Smooth muscle cell (in vitro differentiated cells): ENCODE measurements around the gene LCT. TPM values are rescaled to one million over a fixed set of nuclear protein-coding genes. Genes with fewer than 3 reads are reported as not detected.

Experiments used
- DNase-seq: peaks from one replicate; lab custom pipeline; 2025; ENCODE audit not compliant: unreplicated experiment; lab: John Stamatoyannopoulos, UW
- H2AFZ ChIP-seq: fragments of 200-600 bp; sonication (generic); 2 replicates; pipeline ENCODE4 v1.6.0; 2016; ENCODE audit warnings: antibody characterized with exemption, low read depth, mild to moderate bottlenecking
- H3F3A ChIP-seq: fragments of 200-600 bp; sonication (generic); 2 replicates; pipeline ENCODE4 v1.6.0; 2017; ENCODE audit warnings: antibody characterized with exemption, low read depth
- H3K27ac ChIP-seq: fragments of 200-600 bp; sonication (generic); 2 replicates; pipeline ENCODE4 v1.5.1; 2016; ENCODE audit warnings: low read depth, mild to moderate bottlenecking
- H3K27me3 ChIP-seq: fragments of 200-600 bp; sonication (generic); 2 replicates; pipeline ENCODE4 v1.6.1; 2016; ENCODE audit warnings: low read depth, mild to moderate bottlenecking
- H3K36me3 ChIP-seq: fragments of 200-600 bp; sonication (generic); 2 replicates; pipeline ENCODE4 v1.5.1; 2016; ENCODE audit warnings: low read depth
- H3K4me1 ChIP-seq: fragments of 200-600 bp; sonication (generic); 2 replicates; pipeline ENCODE4 v1.5.1; 2016; ENCODE audit warnings: low read depth
- H3K4me2 ChIP-seq: fragments of 200-600 bp; sonication (generic); 2 replicates; pipeline ENCODE4 v1.6.0; 2016; ENCODE audit warnings: mild to moderate bottlenecking
- H3K4me3 ChIP-seq: fragments of 200-600 bp; sonication (generic); 2 replicates; pipeline ENCODE4 v1.5.1; 2016; ENCODE audit warnings: mild to moderate bottlenecking
- H3K79me2 ChIP-seq: fragments of 200-600 bp; sonication (generic); 2 replicates; pipeline ENCODE4 v1.6.0; 2016; ENCODE audit warnings: low read depth, mild to moderate bottlenecking
- H3K9ac ChIP-seq: fragments of 200-600 bp; sonication (generic); 2 replicates; pipeline ENCODE4 v1.6.0; 2016; ENCODE audit warnings: low read depth
- H3K9me3 ChIP-seq: fragments of 200-600 bp; sonication (generic); replicated peaks from 2 replicates; pipeline ENCODE4 v1.5.1; 2016; ENCODE audit warnings: low read depth
- H4K20me1 ChIP-seq: fragments of 200-600 bp; sonication (generic); 2 replicates; pipeline ENCODE4 v1.6.0; 2016; ENCODE audit warnings: low read depth
- WGBS: methylation state at CpG from one replicate; pipeline ENCODE4 v1.1.7; 2016; ENCODE audit warnings: low lambda C conversion rate; 5-methylcytosine and 5-hydroxymethylcytosine counted together
- polyA plus RNA-seq: library from polyadenylated mRNA; unstranded; fragments of >200 nt; fragmentation: Nextera tagmentation; extraction: Ambion mirVana; gene quantifications from 2 replicates; pipeline ENCODE4 v1.2.1, GENCODE V29; 2016
- total RNA-seq: library from RNA; depleted of rRNA; stranded (reverse); fragments of >200 nt; gene quantifications from 2 replicates; pipeline ENCODE4 v1.2.3, GENCODE V29; 2014
- TF ChIP-seq, protein P1 (sequence below): fragments of 200-600 bp; sonication (generic); IDR thresholded peaks from 2 replicates; pipeline ENCODE4 v1.5.1; 2017; ENCODE audit warnings: borderline replicate concordance, mild to moderate bottlenecking, antibody characterized with exemption; ENCODE audit not compliant: insufficient read depth, poor library complexity, severe bottlenecking

LCT gene
- total and polyA plus RNA-seq, 2 experiments from 2014 or later, result 0.31 TPM; not detected in 1

DNA sequence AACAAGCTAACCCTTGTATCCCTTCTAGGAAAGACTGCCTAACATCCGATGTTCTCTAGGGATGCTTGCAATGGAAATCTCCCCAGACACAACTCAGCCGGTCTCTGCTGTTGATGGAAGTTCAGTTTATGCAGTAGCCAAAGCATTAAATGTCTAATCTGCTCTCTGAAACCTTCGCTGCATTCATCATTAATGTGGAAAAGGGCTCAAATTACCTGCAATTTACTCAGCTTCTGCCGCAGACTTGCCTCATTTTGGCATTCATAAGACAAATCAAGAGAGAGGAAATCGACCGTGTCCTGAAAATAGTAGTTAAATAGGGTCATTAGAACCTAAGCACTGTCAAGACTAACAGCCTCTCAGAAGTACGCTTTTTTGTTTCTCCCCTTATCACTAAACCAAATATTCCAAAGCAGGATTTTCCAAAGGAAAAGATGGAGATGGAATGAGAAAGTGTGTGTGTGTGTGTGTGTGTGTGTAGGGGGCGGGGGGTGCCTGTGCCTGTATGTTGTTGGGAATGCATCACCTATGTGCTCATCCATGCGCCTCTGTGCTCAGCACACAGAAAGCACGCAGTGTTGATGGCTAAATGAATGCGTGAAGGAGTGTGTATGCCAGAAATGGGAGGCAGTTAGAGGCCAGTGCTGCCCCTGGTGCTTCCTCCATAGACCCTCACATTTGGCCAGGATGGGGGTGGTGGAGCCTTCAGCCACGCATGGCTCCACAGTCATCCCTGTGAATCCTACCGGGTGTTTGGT lies 7.4 kb downstream of the LCT start:
- Histone ChIP-seq H3K79me2 (no peaks in the 10 kb centered on the region), H4K20me1 (no peaks in the 10 kb centered on the region), H3K4me2 (no peak overlapping the region), H3K4me3 (no peak overlapping the region), H3K27ac (no peak overlapping the region), H2AFZ (no peak overlapping the region), H3K9me3 (no peaks in the 10 kb centered on the region), H3K4me1 (no peaks in the 10 kb centered on the region), H3F3A (no peaks in the 10 kb centered on the region), H3K27me3 (no peaks in the 10 kb centered on the region), H3K9ac (no peak overlapping the region), H3K36me3 (no peaks in the 10 kb centered on the region)
- WGBS, result 90% methylated on average over 13 of the region's 13 CpGs
- no peak for DNase-seq
- TF ChIP-seq, protein P1, sequence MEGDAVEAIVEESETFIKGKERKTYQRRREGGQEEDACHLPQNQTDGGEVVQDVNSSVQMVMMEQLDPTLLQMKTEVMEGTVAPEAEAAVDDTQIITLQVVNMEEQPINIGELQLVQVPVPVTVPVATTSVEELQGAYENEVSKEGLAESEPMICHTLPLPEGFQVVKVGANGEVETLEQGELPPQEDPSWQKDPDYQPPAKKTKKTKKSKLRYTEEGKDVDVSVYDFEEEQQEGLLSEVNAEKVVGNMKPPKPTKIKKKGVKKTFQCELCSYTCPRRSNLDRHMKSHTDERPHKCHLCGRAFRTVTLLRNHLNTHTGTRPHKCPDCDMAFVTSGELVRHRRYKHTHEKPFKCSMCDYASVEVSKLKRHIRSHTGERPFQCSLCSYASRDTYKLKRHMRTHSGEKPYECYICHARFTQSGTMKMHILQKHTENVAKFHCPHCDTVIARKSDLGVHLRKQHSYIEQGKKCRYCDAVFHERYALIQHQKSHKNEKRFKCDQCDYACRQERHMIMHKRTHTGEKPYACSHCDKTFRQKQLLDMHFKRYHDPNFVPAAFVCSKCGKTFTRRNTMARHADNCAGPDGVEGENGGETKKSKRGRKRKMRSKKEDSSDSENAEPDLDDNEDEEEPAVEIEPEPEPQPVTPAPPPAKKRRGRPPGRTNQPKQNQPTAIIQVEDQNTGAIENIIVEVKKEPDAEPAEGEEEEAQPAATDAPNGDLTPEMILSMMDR, result no peak

DNA sequence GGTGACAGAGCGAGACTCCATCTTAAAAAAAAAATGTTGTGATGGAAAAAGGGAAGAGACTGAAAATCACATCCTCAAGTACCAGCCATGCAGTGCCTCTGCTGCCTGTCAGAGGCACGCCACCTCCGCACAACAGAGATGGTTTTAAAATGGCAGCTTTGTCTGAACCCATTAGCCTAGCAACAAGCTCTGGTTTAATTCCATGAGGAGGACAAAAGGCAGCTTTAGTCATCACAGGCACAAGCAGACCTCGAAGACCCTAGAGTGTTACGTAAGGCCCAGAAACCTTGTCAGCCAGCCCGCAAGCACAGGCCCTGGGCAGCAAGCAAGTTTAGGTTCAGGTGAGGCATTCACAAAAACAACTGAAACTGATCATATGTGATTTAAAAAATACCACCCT lies 10.4 kb downstream of the LCT start:
- Histone ChIP-seq H3K9me3 (no peaks in the 10 kb centered on the region), H2AFZ (no peak overlapping the region), H3K4me1 (no peaks in the 10 kb centered on the region), H3K4me3 (no peak overlapping the region), H3K79me2 (no peaks in the 10 kb centered on the region), H3K36me3 (no peaks in the 10 kb centered on the region), H3K4me2 (no peak overlapping the region), H3K27ac (no peak overlapping the region), H3F3A (no peaks in the 10 kb centered on the region), H4K20me1 (no peaks in the 10 kb centered on the region), H3K27me3 (no peaks in the 10 kb centered on the region), H3K9ac (no peak overlapping the region)
- DNase-seq, result no peak
- TF ChIP-seq, protein P1, result no peak
- 88% methylated on average over 6 of the region's 6 CpGs for WGBS

DNA sequence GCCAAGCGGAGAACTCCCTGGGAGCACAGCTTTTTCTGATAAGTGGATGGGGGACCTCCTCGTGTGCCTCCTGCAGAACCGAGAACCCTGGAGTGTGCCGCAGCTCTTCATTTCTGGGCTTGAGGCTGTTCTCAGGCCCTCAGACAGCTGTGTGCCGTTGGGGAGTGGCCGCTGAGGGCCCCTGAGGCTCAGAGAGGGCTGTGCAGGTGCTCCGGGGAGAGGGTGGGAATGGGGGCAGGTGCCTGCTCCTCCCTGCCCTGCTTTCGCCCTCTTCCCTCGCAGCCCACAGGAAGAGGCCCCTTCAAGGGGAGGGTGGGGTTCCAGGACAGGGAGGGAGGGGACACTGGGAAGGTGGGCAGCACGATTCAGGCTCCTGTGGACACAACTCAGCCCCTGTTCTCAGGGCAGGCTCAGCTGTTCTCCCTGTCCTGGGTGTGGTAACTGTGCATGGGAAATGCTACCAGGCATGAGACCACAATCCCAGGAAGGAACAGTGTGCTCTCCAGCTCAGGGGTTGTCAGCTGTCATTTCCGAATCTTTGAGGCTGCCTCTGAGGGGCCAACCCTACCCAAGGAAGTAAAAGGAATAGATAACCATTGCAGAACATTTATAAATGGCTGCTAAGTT lies 11.3 kb downstream of the LCT start:
- no peak for DNase-seq
- Histone ChIP-seq H3K79me2 (no peaks in the 10 kb centered on the region), H3K27me3 (no peaks in the 10 kb centered on the region), H3F3A (no peaks in the 10 kb centered on the region), H3K4me1 (no peaks in the 10 kb centered on the region), H3K9me3 (no peaks in the 10 kb centered on the region), H3K4me2 (no peak overlapping the region), H4K20me1 (no peaks in the 10 kb centered on the region), H3K36me3 (no peaks in the 10 kb centered on the region), H3K4me3 (no peak overlapping the region), H3K9ac (no peak overlapping the region), H2AFZ (no peak overlapping the region), H3K27ac (no peak overlapping the region)
- TF ChIP-seq, protein P1, result no peak
- WGBS, result 87% methylated on average over 10 of the region's 11 CpGs
